CD4-positive, alpha-beta T cell treated with Interleukin-17A for 1 hour (primary cell): ENCODE results near the gene PSME1.

Experiments
- DNase-seq: peaks from one replicate; pipeline ENCODE4 v3.0.0-alpha.2; 2020

Gene PSME1

GRCh38 chr14:24177041-24177825 is 41.2 kb downstream of the PSME1 start:
- no peak for DNase-seq

GRCh38 chr14:24177891-24178290 is 41.9 kb downstream of the PSME1 start:
- DNase-seq: no peak

- no peak for DNase-seq
Measured at GRCh38 chr14:24178399-24179178, 42.6 kb downstream of the PSME1 start.

GRCh38 chr14:24179294-24179960 is 43.4 kb downstream of the PSME1 start:
- DNase-seq: no peak

GRCh38 chr14:24179961-24180796 is 44.2 kb downstream of the PSME1 start:
- no peak for DNase-seq

GRCh38 chr14:24181371-24182077 is 45.5 kb downstream of the PSME1 start:
- DNase-seq: no peak

- DNase-seq: no peak
Measured at GRCh38 chr14:24182110-24182882, 46.3 kb downstream of the PSME1 start.

GRCh38 chr14:24183014-24183481 is 47.1 kb downstream of the PSME1 start:
- no peak for DNase-seq

- DNase-seq: no peak
Measured at GRCh38 chr14:24184104-24184970, 48.3 kb downstream of the PSME1 start.

- no peak for DNase-seq
Measured at GRCh38 chr14:24185026-24185425, 49.0 kb downstream of the PSME1 start.

GRCh38 chr14:24185741-24186140 is 49.7 kb downstream of the PSME1 start:
- no peak for DNase-seq

- DNase-seq: no peak
Measured at GRCh38 chr14:24186831-24187538, 51.0 kb downstream of the PSME1 start.

GRCh38 chr14:24187539-24187915 is 51.5 kb downstream of the PSME1 start:
- DNase-seq: no peak
